NCI-H526 treated with DMSO at 0.1 percent for 48 hours (cell line): ENCODE data around the gene DPM2.

Experiments used
- DNase-seq: peaks from one replicate; lab custom pipeline; 2025; lab: John Stamatoyannopoulos, UW

The DPM2 gene

DNA sequence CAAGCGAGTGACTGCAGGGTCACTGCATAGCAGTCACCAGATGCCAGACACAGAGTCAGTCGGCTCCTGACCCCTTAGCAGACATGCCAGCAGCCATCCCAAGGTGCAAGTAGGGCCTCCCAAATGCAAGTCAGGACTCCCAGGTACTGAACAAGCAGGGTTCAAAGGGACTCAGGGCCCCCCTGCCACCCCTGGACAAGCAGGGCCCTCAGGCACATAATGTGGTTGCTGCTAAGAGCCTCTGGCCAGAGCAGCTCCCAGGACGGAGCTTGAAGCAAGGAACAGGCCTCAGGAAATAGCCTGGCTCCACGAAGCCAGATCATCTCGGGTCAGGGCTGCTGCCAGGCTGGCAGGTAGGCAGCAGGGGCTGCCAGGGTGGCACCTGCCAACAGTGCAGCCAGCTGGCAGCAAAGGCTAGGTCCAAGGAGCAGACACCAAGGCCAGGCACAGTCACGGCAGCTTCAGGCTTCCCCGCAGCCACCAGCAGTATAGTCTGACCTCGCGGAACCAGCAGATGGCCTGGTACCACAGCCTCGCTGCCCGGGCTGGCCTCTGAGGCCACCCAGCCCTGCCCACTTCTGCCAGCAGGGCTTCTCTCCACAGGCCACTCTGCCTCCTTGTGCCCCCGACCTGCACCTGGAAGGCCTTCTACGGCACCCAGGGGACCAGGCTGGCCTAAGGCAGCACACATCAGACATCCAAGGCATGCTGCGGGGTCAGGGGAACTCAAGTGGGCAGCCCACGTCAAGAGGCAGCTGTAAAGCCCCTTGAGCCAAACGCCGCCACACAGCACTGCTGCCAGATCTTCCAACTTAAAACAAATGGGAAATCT lies 35.7 kb upstream of the DPM2 start:
- DNase-seq: no peak

DNA sequence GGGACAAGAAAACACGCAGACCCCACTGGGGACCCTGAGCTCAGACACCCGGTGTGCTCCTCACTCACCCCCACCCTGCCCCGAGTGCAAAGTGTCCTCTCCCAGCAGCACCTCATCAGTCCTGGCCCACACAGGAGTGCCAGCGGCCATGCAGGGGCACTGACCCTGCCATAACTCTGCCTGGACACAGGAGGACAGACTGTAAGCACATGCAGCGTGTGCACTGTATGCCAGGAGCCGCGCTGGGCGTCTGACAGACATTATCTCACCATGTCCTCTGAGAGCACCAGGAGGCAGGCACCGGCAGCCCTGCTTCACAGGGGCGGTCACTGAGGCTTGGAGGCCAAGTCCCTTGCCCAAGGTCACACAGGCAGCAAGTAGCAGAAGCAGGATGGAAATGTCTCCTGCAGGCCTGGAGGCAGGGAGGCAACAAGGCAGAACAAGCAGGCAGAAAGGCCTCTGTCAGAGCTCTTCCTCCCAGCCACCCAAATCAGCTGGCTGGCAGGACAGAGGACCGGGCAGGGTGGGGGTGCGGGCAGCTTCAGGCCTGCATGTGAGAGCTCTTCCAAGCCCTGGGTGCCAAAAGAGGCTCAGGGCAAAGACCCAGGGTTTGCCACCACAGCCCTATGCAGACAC lies 34.7 kb upstream of the DPM2 start:
- no peak for DNase-seq

DNA sequence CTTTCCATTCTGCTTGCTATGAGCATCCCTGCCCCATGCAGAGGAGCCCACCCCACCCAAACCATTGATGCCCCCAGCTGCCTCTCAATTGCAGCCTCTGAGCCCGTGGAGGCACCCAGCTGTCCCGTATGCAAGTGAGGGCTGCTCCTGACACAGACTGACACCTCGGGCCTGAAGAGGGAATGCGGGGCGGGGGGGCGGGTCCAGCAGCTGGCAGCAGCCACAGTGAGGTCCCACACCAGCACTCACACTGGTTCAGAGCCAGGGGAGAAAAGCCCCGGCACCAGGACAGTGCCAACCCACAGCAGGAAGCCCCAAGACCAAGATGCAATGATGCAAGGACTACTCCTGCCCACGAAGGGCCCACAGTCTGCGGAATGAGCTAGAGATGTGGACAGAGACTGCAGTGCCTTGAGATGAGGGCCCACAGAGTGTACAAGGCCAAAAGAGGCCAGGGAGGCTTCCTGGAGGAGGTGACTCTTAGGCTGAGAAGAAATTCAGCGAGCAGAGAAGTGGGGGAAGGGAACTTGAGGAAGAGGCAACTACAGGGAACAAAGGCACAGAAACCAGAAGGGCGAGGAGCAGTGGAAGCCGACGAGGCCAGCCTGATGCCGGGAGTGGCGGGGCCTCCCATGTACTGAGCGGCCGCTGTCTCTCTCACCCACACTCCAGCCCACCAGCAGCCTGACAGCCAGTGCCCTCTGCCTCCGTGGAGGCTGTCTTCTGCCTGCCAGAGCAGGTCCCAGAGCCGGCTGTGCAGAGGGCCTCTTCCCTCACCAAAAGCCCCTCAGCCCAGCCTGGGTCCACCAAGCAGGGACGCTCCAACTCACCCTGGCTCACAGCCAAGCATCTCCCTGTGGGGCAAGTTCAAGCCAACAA lies 33.9 kb upstream of the DPM2 start:
- no peak for DNase-seq

DNA sequence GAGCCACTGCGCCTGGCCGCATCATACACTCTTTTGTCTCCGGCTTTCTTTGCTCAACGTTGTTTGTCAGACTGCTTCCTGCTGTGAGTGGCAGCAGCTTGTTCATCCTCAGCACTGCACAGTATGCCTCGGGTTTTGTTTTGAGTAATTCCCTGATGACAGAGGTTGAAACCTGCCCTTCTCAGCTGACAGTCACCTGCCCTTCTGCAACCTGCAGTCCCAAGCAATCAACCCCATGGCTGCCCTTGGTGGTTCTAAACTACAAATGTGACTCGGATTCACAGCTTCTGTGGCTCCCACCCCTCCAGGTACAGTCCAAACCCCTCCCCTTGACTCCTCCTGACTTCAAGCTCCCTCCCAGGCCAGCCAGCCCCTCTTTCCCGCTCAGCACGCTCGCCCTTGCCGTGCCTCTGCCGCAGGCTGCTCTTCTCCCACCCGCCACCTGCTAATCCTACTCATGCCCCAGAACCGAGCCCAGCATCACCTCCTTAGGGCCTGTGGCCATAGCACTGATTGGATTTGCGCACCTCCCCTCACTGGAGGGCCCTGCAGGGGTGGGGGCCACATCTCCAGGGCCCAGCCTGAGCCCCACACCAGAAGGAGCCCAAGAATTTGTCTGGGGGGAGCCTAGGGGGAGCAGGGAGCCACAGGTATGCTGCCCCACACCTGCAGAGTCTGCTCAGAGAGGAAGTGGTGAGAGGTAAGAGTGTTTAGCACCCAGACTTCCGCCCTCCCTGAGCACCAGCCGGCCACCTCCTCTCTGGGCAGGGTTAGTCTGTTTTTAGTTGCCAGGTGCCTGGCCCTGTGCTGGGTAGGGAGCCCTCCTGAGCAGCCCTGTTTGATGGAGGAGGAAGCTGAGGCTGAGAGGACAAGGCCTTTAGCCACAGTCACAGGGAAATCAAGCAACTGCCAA lies 33.0 kb upstream of the DPM2 start:
- no peak for DNase-seq

DNA sequence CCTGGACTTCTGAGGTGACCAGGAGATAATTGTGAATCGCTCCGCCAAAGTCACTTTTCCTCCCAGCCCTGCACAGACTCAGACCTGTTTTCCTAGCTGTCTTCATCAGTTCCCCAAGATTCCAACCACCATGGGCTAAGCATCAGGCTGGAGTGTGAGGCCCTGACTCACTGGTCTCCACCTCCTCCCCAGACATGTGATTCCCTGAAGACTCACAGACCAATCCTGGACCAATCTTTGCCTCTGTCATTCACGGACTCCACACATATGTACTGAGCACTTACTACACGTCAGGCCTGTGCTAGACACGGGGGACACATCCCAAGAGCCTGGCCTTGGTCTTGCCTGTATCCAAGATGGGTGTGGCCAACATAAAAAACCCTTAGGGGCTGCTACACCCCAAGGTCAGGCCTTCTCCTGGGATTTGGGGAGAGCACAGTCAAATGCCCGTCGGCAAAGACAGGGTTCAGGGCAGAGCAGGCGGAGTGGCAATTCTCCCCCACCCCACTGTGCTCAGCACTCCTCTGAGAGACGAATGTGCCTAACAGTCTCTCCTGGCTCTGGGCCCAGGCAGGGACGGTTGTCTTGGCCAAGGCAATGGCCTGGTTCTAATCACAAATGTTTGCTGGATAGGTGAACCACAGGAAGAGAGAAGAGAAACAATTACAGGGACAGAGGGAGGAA lies 31.2 kb upstream of the DPM2 start:
- DNase-seq: no peak

DNA sequence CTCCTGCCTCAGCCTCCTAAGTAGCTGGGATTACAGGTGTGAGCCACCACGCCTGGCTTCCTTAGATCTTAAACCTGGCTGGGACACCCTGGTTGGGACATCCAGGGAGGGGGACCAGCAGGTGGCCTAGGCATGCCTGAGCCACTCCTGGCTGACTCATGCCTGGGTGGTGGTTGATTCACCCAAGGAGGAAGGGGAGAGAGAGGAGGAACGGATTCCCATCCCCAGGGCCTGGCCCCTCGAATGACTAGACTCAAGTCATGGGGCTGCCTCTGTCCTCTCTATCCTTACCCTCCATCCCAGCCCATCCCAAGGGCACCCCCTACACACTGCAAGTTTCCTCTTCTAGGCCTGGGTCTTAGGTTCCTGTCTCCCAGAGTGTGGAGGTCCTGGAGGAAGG lies 30.4 kb upstream of the DPM2 start:
- no peak for DNase-seq

DNA sequence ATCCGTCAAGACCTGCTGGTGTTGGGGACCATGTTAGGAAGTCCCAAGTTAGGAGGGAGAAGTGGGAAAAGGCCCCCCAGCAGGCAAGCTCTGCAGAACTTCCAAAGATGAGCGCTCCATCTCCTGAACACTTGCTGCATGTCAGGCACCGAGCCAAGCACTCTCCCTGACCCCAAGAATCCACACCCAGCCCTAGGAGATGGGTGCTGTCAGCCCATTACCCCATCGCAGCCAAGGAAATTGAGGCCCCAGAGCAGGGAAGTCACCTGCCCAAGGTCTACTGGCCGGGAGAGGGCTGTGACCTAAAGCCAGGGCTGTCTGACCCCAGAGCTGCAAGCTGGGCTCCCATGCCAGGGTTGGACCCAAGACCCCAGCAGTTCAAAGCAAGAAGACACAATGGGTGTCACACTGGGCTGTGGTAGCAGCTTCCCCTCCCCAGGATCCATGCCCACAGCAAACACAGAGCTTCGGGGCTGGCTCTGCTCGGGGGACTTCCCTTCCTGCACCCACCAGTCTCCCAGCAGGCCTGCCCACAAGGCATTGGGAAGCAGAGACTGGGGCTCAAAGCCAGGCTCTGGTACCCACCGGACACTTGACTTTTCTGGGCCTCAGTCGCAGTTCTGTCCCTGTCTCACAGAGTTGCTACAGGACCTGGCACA lies 29.6 kb upstream of the DPM2 start:
- no peak for DNase-seq

DNA sequence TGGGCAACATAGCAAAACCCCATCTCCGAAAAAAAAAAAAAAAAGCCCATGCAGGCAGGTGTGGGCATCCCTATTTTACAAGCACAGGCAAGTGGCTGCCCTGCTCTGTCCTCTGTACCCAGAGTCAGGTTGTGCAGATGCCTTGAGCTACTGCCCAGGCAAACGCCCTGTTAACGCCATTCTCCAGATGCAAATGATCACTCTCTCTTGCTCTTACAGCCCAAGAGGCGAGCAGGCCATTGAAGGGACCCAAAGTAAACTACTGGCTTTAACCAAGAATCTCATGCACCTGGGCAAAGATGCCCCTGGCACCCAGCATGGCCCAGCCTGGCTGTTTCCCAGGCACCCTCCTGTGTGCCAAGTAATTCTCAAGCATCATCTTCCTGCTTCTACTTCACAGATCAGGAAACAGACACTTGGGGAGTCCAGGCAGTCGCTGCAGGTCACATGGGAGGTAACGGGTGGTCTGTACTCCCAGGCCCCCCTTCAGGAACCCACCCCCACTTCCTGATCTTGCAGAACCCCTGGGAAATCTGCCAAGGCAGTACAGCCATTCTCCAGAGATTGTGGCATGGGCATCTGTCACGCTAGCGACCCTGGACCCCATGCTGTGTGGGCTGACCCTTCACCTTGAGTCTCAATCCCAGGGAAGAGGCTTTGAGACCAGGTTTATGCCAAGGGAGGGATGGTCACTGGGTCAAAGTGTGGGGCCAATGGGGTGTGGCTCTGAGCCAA lies 28.9 kb upstream of the DPM2 start:
- no peak for DNase-seq

DNA sequence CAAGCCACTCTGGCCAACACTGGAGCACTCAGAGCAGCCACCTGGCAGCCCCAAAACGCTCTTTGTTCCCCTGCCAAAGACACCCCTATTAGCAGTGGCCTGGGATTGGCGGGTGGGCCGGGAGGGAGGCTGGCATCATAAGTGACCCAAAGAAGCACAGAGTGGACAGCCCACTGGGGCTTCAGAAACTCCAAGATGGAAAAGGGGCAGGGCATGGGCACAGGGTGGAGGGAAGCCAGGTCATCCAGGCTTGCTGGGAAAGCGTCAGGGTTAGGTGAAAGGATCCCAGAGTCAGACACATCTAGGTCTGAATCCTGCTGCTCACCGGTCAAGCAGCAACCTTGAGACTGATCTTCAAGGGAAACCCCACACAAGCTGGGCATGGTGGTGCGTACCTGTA lies 28.3 kb upstream of the DPM2 start:
- no peak for DNase-seq

DNA sequence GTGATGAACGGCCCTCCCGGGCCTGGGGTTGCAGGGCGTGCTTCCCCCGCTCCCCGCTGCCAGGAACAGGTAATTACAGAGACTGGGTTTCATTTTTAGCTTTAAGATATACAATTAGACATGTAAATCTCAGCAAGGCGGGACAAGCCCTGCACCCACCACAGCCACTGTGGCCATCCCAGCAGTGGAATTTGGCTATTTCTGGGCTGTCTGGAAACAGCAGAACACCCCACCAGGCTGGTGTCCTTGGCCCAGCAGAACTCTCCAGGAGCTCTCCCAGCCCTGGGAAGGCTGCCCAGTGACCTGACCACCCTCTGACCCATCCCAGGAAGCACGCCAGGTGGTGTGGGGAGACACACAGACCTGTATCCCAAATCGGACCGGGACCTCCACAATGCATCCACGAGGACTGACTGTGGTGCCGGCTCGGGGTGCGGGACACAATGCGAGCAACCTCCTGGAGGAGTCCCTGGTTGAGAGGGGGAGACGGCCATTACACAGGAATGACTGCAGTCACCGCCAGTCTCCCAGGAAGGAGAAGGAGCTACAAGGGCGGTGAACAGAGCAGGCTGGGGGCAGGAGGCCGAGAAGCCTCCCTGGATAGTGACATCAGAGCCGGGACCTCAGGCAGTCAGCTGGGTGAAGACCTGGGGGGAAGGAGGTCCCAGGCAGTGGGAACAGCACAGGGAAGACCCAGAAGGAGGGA lies 25.9 kb upstream of the DPM2 start:
- DNase-seq: no peak

DNA sequence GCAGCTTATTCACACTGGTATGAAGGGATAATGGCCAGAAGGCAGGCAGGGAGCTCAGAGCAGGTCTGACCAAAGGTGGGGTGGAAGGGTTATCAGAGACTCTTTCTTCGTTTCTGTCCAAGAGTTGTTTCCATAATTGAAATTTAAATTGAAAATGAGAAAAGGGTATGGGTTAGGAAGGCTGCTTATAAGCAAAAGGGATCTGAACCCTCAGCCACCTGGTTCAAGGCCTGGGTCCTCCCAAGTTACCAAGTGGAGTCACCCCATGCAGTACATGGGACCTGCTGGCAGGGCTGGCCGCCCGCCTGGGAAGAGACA lies 25.3 kb upstream of the DPM2 start:
- DNase-seq: no peak

DNA sequence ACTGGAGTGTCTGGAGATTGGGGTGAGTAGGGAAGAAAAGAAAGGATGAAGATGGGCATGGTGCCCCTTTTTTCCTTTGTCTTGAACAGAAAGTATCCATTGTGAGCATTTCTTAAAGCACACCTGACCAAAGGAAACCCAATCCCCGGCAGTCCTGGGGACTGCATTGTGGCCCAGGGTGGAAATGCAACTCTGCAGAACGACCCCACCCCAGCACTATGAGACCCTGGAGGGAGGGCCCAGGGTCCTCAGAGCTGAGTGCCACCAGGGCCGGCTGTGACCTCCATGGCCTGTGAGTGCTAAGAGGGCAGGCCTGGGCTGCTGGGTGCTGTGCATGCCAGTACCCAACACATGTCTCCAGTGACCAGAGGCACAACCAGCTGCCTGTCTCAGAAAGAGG lies 24.6 kb upstream of the DPM2 start:
- DNase-seq: no peak

DNA sequence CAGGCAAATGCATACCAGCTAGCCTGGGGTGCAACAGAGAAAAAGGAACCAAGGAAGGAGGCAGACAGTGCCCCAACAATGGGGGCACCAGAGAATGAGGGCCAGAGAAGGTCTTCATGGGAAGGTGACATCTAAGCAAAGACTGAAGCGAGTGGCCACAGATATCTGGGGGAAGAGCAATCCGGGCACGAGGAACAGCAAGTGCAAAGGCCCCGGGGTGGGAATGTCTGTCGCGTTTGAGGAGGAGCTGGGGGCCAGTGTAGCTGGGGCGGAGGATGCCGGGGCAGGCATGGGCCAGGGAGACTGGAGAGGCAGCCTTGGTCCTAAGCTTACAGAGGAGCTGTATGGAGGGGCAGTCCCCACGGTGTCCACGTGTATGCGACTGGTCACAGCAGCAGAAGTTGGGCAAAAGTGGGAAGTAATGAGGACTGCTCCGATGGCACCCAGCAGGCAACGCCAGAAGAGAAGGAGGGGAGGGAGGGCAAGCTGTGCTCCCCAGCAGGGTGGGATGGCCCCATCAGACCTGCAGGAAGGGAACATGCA lies 24.0 kb upstream of the DPM2 start:
- DNase-seq: no peak

DNA sequence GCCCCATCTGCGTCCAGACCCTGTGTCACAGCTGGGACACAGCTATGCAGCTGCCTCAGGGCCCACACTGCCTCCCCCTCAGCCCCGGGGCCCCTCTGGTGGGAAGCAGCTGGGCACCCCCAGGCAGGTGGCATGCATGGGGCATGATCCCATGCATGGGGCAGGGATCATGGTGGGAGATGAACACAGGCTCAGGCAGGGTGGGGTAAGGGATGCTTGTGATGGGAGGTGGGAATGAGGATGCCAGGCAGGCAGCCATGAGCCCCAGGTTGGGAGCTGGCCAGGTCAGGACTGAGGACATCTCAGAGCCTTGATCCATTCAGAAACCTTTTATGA lies 23.5 kb upstream of the DPM2 start:
- DNase-seq: no peak

DNA sequence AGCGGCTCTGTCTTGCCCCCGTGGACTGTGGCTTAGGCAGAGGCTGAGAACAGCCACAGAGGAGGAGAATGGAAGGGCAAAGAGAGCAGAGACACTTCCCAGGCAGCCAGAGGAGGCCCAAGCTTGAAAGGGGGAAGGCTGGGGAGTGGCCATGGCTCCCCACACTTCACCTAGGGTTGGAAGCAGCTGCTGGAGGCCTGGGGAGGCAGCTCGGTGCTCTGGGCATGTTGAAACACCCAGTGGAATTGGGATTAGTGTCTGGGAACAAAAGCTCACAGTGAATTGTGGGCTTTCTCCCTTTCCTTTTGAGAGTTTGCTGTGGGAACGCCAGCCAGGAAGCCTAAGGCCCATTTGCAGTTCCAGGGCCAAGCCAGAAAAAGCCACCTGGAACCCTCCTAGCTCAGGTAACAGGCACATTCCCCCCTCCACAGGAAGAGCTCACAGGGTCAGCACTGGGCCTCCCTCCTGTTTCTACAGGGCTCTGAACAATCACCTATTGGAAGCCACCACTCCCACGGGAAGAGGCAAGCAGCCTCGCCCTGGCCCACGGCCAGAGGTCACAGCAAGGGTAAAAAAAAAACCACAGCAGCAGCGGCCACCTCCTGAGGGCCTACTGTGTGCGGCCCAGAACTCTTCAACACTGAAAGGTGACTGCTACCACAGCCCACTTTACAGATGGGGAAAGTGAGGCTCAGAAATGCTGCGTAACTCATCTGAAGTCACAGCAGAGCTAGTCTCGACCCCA lies 22.9 kb upstream of the DPM2 start:
- DNase-seq: no peak

DNA sequence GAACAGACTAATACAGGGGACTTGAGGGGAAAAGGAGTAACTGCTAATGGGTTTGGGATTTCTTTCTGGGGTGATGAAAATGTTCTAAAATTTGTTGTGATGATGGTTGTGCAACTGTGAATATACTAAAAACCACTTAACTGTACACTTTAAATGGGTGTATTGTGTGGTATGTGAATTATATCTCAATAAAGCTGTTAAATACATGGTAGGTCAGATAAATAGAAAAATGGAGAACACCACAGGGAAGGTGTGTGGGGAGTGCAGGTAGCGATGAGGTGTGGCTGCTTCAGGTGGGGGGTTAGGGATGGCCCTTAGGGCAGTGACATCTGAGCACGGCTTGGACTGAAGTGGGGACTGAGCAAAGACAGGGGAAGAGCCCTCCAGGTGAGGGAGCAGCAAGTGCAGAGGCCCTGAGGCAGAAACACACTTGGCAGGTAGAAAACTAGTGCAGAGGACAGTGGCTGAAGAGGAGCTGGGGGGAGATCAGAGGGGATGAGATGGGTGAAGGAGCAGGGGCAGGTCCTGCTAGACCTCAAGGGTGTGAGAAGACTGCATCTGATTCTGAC lies 22.3 kb upstream of the DPM2 start:
- DNase-seq: no peak

DNA sequence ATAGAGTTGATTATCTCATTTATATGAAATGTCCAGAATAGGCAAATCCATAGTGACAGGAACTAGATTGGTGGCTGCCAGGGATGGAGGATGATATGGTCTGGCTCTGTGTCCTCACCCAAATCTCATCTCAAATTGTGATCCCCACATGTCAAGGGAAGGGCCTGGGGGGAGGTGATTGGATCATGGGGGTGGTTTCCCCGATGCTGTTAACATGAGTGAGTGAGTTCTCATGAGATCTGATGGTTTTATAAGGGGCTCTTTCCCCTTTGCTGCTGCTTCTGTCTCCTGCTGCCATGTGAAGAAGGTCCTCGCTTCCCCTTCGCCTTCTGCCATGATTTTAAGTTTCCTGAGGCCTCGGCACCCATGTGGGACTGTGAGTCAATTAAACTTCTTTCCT lies 21.7 kb upstream of the DPM2 start:
- no peak for DNase-seq

DNA sequence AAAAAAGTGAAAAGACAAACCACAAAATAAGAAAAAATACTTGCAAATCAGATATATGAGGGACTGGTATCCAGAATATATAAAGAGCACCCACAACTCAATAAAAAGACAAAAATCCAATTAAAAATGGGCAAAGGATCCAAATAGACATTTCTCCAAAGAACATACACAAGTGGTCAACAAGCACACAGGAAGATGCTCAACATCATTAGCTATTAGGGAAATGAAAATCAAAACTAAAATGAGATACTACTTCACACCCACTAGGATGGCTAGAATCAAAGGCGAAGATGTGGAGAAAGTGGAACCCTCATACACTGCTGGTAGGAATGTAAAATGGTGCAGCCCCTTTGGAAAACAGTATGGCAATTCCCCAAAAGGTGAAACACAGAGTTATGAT lies 21.1 kb upstream of the DPM2 start:
- DNase-seq: no peak
